ENCODE measurements around the gene KAT8.

DNA sequence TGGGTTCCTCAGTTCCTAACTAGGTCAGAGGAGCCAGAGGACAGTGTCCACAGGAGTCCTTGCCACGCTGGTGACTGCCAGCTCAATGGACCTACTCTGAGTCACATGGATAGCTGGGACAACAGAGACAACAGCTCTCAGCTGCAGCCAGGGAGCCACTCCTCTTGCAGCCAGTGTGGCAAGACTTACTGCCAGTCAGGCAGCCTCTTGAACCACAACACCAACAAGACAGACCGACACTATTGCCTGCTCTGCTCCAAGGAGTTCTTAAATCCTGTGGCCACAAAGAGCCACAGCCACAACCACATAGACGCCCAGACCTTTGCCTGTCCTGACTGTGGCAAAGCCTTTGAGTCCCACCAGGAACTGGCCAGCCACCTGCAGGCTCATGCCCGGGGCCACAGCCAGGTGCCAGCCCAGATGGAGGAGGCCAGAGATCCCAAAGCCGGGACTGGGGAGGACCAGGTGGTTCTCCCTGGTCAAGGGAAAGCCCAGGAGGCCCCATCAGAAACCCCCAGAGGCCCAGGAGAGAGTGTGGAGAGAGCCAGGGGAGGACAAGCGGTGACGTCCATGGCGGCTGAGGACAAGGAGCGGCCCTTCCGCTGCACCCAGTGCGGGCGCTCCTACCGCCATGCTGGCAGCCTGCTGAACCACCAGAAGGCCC lies 36.6 kb upstream of the KAT8 start:
- TF ChIP-seq POLR2AphosphoS5 (IDR thresholded peaks at IDR 0.05), result no peak
- TF ChIP-seq, protein P1, sequence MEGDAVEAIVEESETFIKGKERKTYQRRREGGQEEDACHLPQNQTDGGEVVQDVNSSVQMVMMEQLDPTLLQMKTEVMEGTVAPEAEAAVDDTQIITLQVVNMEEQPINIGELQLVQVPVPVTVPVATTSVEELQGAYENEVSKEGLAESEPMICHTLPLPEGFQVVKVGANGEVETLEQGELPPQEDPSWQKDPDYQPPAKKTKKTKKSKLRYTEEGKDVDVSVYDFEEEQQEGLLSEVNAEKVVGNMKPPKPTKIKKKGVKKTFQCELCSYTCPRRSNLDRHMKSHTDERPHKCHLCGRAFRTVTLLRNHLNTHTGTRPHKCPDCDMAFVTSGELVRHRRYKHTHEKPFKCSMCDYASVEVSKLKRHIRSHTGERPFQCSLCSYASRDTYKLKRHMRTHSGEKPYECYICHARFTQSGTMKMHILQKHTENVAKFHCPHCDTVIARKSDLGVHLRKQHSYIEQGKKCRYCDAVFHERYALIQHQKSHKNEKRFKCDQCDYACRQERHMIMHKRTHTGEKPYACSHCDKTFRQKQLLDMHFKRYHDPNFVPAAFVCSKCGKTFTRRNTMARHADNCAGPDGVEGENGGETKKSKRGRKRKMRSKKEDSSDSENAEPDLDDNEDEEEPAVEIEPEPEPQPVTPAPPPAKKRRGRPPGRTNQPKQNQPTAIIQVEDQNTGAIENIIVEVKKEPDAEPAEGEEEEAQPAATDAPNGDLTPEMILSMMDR (IDR thresholded peaks at IDR 0.05), result no peak
- TF ChIP-seq POLR2A (IDR thresholded peaks at IDR 0.05; ENCODE audit: low read depth), result no peak
- no peak for TF ChIP-seq EP300 (IDR thresholded peaks at IDR 0.05)
